Measurements from ENCODE around the gene BMPR1A. TPM values are rescaled to one million over a fixed set of nuclear protein-coding genes. Genes with fewer than 3 reads are reported as not detected.
"Not testable (repeated sequence)": the region's sequence is repeated elsewhere in the genome, so short reads cannot be mapped to it uniquely, and the experiment has no call there.

The BMPR1A gene
- total and polyA plus RNA-seq, 2 of the 13 experiments (the other 11 are each of a cell fraction or from before 2014, with no cell fraction given): 17.8 to 44.2 TPM

- ChIA-PET POLR2A (interaction anchor here (1.3 kb wide), 1 partner anchor 108 kb away, joined by 5 read pairs; the partner anchor contains the start of gene BMPR1A), CTCF (ENCODE audit: low intra/inter-chr PET ratio, low total read pairs) (interaction anchor here (0.7 kb wide), 1 partner anchor 108 kb away, joined by 4 read pairs; no protein-coding TSS in a partner anchor)
- no peaks in the 10 kb centered on the region for H3K27me3 ChIP-seq (ENCODE audit: control insufficient read depth in 1 of 2, insufficient read depth in 2 of 2, low read length in 2 of 2)
- H3K9ac ChIP-seq (ENCODE audit: insufficient read depth, low read depth, low read length): no peak overlapping the region
- H3K4me1 ChIP-seq (ENCODE audit: insufficient read depth, low read length): peaks cover 29% of the 10 kb centered on the region
- peaks cover 34% of the 10 kb centered on the region for H4K20me1 ChIP-seq (ENCODE audit: insufficient read depth, low read length)
- no peaks in the 10 kb centered on the region for H3K9me3 ChIP-seq (ENCODE audit: low read length)
- ATAC-seq (no peak), FAIRE-seq (no peak), DNase-seq (ENCODE audit: low spot score) (no peak)
- no peak overlapping the region for H3K4me3 ChIP-seq (replicated peaks in 1 of 3; ENCODE audit: insufficient read depth in 1 of 3, low read depth in 2 of 3, low read length in 3 of 3)
- TF ChIP-seq GABPB1 (CRISPR knock-in tag; IDR thresholded peaks at IDR 0.05): no peak
- TF ChIP-seq PAX8 (CRISPR knock-in tag; IDR thresholded peaks at IDR 0.05; ENCODE audit: borderline replicate concordance): no peak
- TF ChIP-seq MYNN (CRISPR knock-in tag; IDR thresholded peaks at IDR 0.05; ENCODE audit: low read depth): no peak
- TF ChIP-seq REST (IDR thresholded peaks at IDR 0.05; ENCODE audit: borderline replicate concordance in 1 of 2, low read depth in 1 of 2, low read length in 2 of 2): no peak
- no peak for TF ChIP-seq PHB2 (IDR thresholded peaks at IDR 0.05; ENCODE audit: partially characterized antibody)
- no peak for TF ChIP-seq RARA (CRISPR knock-in tag; IDR thresholded peaks at IDR 0.05)
- TF ChIP-seq SRSF1 (optimal IDR thresholded peaks at IDR 0.05; ENCODE audit: low read depth, low read length): no peak
- no peak for TF ChIP-seq ZNF562 (CRISPR knock-in tag; IDR thresholded peaks at IDR 0.05; ENCODE audit: borderline replicate concordance)
- no peak for TF ChIP-seq IKZF4 (CRISPR knock-in tag; IDR thresholded peaks at IDR 0.05; ENCODE audit: borderline replicate concordance, low read depth, not compliant biosample characterization)
- TF ChIP-seq ZNF577 (CRISPR knock-in tag; IDR thresholded peaks at IDR 0.05; ENCODE audit: borderline replicate concordance, low read depth): no peak
- BruUV-seq (replicated peaks): no TSS peak
- no peaks in the 10 kb centered on the region for H3K79me2 ChIP-seq (ENCODE audit: insufficient read depth, low read length)
- in situ Hi-C loops (cut with HindIII; ENCODE audit: extremely low pct_ligation_motif_present, low pct_unique_long_range_greater_than_20kb): no loop called here
- 95% methylated on average over 3 of the region's 3 CpGs for WGBS (ENCODE audit: low lambda C conversion rate)
- no peaks in the 10 kb centered on the region for H3K36me3 ChIP-seq (replicated peaks in 1 of 2; ENCODE audit: control insufficient read depth in 1 of 2, insufficient read depth in 2 of 2, low read length in 2 of 2)
- intact Hi-C loops (cut with micrococcal nuclease; ENCODE audit: unreplicated experiment): no loop called here
- H3K27ac ChIP-seq (ENCODE audit: extremely low read length, insufficient read depth, low read length): no peak overlapping the region
- H3K4me2 ChIP-seq (ENCODE audit: low read depth, low read length): no peak overlapping the region
- no peak overlapping the region for H2AFZ ChIP-seq (ENCODE audit: low read length)
These were observed 107.0 kb downstream of the BMPR1A start for GRCh38 chr10:86863484-86863842.

GRCh38 chr10:86865011-86865811 lies 108.8 kb downstream of the BMPR1A start:
- H4K20me1 ChIP-seq (ENCODE audit: insufficient read depth, low read length): peaks cover 33% of the 10 kb centered on the region
- in situ Hi-C loops (cut with HindIII; ENCODE audit: extremely low pct_ligation_motif_present, low pct_unique_long_range_greater_than_20kb); BruUV-seq (replicated peaks); H3K9me3 ChIP-seq (ENCODE audit: low read length); H3K27me3 ChIP-seq (ENCODE audit: control insufficient read depth in 1 of 2, insufficient read depth in 2 of 2, low read length in 2 of 2); H2AFZ ChIP-seq (ENCODE audit: low read length); FAIRE-seq; intact Hi-C loops (cut with micrococcal nuclease; ENCODE audit: unreplicated experiment); CTCF ChIA-PET (ENCODE audit: low intra/inter-chr PET ratio, low total read pairs); POLR2A ChIA-PET; H3K9ac ChIP-seq (ENCODE audit: insufficient read depth, low read depth, low read length); H3K79me2 ChIP-seq (ENCODE audit: insufficient read depth, low read length); DNase-seq (ENCODE audit: low spot score); ATAC-seq; H3K4me3 ChIP-seq (replicated peaks in 1 of 3; ENCODE audit: insufficient read depth in 1 of 3, low read depth in 2 of 3, low read length in 3 of 3); H3K4me2 ChIP-seq (ENCODE audit: low read depth, low read length); H3K27ac ChIP-seq (ENCODE audit: extremely low read length, insufficient read depth, low read length); H3K36me3 ChIP-seq (replicated peaks in 1 of 2; ENCODE audit: control insufficient read depth in 1 of 2, insufficient read depth in 2 of 2, low read length in 2 of 2): not testable (repeated sequence)
- H3K4me1 ChIP-seq (ENCODE audit: insufficient read depth, low read length): peaks cover 32% of the 10 kb centered on the region
- 96% methylated on average over 11 of the region's 11 CpGs for WGBS (ENCODE audit: low lambda C conversion rate)

Data from HepG2 (cell line).